Inflammatory macrophage treated with lipopolysaccharide for 1 hour (primary cell): Measurements from ENCODE around the gene IL17RE.
"Not testable (repeated sequence)": the region's sequence is repeated elsewhere in the genome, so short reads cannot be mapped to it uniquely, and the experiment has no call there.

Source experiments
- DNase-seq, 2 donors: peaks; one replicate each; pipeline ENCODE4 v3.0.0-alpha.2; 2020 to 2022

Gene IL17RE

GRCh38 chr3:9902372-9903237 lies at the start of gene IL17RE:
TSS of gene IL17RE (plus strand) at chr3:9902848. CDS start at chr3:9902933, 85 bp downstream.
- DNase-seq, result no peak

- not testable (repeated sequence) for DNase-seq
Measured at GRCh38 chr3:9854291-9854940, 48.2 kb upstream of the IL17RE start.

DNA sequence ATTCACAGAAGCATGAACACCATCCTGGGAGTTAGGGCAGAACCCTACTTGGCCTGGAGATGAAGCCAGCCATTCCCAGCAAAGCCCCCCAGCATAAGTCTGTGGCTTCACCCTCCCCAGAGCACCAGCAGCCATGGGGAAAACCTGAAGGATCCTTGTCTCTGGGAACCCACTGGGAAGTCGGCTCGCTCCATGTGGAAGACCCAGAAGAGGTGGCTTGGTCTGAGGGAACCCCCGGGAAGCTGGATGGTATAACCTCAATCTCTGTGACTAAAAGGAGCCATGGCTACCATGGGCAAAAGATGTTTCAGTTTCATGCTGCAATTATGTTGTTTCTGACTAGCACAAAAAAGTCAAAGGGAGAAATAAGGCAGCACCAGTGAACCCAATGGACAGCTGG lies 47.1 kb upstream of the IL17RE start:
- no peak for DNase-seq

DNA sequence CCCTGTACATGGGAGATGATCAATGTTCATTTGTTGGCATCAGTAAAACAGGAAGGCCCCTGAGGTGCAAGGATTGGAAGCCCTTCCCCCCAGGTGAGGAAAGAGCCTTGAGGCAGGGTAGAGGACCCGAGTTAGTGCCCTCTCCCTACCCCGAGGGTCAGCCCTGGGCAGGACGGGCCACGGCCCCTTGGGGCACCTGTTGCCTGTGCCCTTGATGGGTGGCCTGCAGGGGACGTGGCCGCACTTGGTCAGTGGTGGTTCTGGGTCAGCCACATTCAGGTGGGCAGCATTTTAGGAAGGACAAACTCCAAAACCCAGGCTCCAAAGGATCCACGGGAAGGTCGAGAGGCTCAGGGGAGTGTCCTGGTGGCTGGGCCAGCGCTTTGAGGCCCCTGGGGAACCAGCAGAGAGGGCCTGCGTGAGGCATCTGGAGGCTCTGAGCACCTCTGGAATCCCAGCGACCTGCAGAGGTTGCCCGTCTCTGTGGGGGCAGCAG lies 43.1 kb upstream of the IL17RE start:
- no peak for DNase-seq

DNA sequence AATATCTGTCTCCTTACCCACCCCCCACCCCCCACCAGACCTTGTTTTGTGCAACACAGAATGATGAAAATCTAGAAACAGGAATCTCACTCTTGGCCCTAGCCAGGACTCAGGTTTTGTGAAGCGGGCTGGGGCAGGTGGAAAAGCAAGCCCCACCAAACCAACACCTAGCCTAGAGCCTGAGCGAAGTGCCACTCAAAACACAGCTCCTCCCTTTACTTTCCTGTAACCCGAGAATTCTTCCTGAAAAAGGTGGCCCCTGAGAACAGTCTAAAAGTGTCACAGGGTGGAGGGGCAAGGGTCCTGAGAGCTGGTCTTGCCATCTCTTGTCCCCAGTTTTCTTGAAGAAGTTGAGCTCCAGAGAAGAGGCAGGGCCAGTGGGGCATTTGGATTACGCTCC lies 41.4 kb upstream of the IL17RE start:
- no peak for DNase-seq

- DNase-seq, result no peak
Measured at GRCh38 chr3:9861626-9862130, 41.0 kb upstream of the IL17RE start.

- DNase-seq, result peak; percentile 22 to 29
Measured at GRCh38 chr3:9862391-9863057, 40.1 kb upstream of the IL17RE start.

DNA sequence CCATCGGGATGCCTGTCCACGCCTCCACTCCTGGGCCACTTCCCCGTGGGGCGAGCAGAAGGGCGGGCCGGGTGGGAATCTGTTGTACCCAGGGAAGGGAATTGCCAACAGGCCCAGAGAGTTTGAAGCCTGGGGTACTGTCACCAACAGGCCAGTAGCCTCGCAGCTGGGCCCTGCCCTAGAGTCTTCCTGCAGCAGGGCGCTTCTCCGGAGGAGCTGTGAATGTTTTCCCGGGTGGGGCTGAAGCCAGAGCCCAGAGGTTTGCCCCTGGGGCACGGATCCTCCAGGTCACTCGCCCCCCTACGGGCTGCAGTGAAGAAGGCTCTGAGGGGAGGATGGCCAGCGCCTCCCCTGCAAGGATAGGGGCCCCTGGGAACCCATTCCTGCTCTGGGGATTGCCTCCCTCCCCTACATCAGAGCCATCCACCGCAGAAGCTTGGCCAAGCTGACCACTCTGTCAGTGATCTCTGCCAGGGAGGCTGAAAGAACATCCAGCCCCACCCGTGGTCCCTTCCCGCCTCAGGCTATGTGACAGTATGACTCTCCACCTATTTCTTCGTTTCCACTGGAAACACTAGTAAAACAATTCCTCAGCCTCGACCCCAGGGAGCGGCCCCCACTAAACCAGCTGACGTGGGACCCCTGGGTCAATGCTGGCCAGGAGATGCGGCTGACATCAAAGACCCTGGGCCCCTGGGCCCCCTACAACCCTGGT lies 39.4 kb upstream of the IL17RE start:
- no peak for DNase-seq

DNA sequence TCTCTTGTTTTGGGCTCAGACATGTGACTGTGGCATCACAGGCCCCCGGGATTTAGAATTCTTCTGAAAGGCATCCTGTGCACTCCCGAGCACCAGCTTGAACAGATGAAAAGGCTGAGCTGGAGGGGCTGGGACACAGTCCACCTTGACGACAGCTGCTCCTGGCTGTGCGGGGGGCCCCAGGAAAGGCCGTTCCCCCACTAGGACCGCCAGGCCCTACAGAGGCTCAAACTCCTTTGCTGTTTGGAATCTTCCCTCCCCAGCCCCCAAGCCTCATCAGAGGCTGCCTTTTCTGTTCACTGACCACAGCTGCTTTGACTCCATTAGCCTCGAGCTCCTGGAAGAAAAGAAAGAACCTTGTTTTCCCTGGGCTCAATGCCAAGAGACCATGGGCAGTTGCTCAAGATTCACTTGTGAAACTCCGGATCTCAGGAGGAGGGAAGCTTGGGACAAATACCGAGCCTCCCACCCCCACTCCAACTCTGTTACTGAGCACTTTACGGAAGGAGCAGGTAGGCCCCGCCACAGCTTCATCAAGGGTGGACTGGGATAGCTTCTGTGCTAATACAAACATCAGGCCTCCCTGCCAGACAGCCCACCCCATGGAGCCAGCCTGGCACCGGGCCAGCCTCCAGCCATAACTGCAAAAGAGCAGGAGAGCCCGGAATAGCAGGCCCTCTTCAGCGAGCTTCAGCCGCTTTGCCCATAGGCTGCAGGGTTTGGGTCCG lies 38.3 kb upstream of the IL17RE start:
- peak; percentile 60 to 62 for DNase-seq

DNA sequence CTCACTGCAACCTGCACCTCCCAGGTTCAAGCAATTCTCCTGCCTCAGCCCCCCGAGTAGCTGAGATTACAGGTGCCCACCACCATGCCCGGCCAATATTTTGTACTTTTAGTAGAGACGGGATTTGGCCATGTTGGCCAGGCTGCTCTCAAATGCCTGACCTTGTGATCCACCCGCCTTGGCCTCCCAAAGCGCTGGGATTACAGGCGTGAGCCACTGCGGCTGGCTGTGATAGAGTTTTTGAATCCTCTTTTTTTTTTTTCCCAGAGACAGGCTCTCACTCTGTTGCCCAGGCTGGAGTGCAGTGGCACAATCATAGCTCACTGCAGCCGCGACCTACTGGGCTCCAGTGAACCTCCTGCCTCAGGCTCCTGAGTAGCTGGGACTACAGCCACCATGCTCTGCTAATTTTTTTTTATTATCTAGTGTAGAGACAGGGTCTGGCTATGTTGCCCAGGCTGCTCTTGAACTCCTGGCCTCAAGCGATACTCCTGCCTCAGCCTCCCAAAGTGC lies 37.5 kb upstream of the IL17RE start:
- DNase-seq, result not testable (repeated sequence)

DNA sequence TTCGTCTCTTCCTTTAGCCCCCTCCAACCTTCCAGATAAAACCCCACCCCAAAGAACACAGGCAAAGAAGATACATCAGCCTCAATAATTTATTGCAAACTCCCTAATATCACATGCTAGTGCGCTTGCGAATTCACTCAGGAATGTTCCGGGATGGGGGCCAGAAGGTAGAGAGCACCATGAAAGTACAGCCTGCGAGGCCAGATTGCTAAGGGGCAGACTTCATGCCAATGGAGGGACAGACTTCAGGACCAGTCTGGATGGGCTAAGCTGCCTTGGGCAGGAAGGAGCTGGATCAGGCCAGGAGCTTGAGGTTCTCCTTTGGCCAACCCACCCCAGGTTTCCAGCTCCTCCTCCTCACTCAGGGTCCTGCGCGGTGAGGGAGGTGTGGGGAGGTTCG lies 36.0 kb upstream of the IL17RE start:
- no peak for DNase-seq

GRCh38 chr3:9867106-9867505 lies 35.5 kb upstream of the IL17RE start:
- no peak for DNase-seq

GRCh38 chr3:9869955-9870354 lies 32.7 kb upstream of the IL17RE start:
- DNase-seq, result no peak

DNA sequence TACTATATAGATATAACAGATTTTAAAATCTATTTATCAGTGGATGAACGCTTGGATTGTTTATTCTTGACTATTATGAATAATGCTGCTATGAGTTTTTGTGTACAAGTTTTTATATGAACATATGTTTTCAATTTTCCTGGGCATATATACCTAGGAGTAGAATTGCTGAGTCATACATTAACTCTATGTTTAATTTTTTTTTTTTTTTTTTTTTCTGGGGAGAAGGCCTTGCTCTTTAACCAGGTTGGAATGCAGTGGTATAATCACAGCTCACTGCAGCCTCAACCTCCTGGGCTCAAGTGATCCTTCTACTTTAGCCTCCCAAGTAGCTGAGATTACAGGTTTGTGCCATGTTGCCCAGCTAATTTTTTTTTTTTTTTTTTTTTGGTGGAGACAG lies 31.7 kb upstream of the IL17RE start:
- DNase-seq, result no peak

GRCh38 chr3:9872067-9872466 lies 30.6 kb upstream of the IL17RE start:
- DNase-seq, result not testable (repeated sequence)

GRCh38 chr3:9875448-9875847 lies 27.2 kb upstream of the IL17RE start:
- DNase-seq, result no peak

DNA sequence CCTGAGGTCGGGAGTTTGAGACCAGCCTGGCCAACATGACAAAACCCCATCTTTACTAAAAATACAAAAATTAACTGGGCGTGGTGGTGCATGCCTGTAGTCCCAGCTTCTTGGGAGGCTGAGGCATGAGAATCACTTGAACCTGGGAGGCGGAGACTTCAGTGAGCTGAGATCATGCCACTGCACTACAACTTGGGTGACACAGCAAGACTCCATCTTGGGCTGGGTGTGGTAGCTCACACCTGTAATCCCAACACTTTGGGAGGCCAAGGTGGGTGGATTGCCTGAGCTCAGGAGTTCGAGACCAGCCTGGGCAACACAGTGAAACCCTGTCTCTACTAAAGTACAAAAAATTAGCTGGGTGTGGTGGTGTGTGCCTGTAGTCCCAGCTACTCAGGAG lies 26.4 kb upstream of the IL17RE start:
- not testable (repeated sequence) for DNase-seq

DNA sequence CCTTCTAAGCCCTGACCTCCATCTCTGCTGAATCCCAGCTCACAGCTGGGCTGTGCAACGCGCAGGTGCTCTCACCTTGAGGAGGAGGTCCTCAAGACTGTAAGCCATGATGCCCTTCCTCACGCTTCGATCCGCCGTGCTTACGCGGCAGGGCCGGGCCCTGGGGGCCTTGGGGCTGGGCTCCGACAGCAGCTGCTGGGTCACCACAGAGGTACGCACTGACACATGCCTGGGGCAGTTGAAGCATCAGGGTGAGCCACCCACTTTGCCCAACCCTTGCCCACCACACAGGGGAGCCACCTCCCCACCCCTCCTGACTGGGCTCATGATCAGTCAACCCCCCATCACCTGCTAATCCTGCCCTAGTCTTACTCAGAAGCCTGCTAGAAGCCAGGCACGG lies 25.7 kb upstream of the IL17RE start:
- no peak for DNase-seq

- no peak for DNase-seq
Measured at GRCh38 chr3:9878700-9879099, 23.9 kb upstream of the IL17RE start.

GRCh38 chr3:9879830-9880549 lies 22.7 kb upstream of the IL17RE start, which contains the start of gene CIDEC:
TSS of gene CIDEC (minus strand) at chr3:9880253. CDS start at chr3:9878486, 1,767 bp downstream.
- DNase-seq, result no peak

DNA sequence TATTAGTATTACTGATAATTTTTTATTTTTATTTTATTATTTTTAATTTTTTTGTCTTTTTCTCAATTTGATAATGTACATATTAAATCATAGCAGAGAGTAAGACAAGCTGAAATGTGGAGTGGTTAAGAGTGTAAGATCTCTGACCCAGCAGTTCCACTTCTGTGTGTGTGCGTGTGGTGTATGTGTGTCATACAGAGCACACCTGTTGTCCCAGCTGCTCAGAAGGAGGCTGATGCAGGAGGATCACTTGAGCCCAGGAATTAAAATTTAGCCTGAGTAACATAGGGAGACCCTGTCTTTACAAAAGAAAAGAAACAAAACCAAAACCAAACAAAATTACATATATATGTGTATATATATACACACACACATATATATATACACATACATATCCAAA lies 21.2 kb upstream of the IL17RE start:
- DNase-seq, result no peak
